Mammary epithelial cell (primary cell): Measurements from ENCODE around the gene CEP112.

Experiments used
- CTCF ChIP-seq, 2 donors: IDR thresholded peaks in 1 of 2; conservative IDR thresholded peaks in 1 of 2; 2 replicates each; pipeline ENCODE4 v1.5.1; 2011 to 2012; ENCODE audit warnings: inconsistent platforms in 2 of 2, low read length in 2 of 2, mild to moderate bottlenecking in 2 of 2, control low read depth in 1 of 2, low read depth in 1 of 2; ENCODE audit not compliant: insufficient read depth in 1 of 2; ENCODE audit errors: extremely low read depth in 1 of 2
- EZH2 ChIP-seq: IDR thresholded peaks from 2 replicates; pipeline ENCODE4 v1.6.1; 2012; ENCODE audit warnings: low read length, inconsistent platforms, borderline replicate concordance

- TF ChIP-seq CTCF (conservative IDR thresholded peaks at IDR 0.05 in 1 of 2, IDR thresholded peaks at IDR 0.05 in 1 of 2; ENCODE audit: extremely low read depth in 1 of 2, insufficient read depth in 1 of 2, low read depth in 1 of 2, low read length in 2 of 2) (no peak), EZH2 (no peak)
Measured at GRCh38 chr17:66178642-66179041, 13.3 kb downstream of the CEP112 start.
